Gastroesophageal sphincter (tissue), 3 donors: Measurements from ENCODE around the gene ASIC3.

Source experiments
- POLR2A ChIP-seq, 2 donors: fragments of 450-650 bp; IDR thresholded peaks; one replicate each; pipeline ENCODE4 v1.6.1; 2017; ENCODE audit warnings: antibody characterized with exemption in 2 of 2, mild to moderate bottlenecking in 2 of 2, moderate library complexity in 1 of 2
- POLR2AphosphoS5 ChIP-seq: sonication (generic); formaldehyde crosslinking; IDR thresholded peaks from one replicate; pipeline ENCODE4 v1.6.1; 2017; ENCODE audit warnings: antibody characterized with exemption
- TF ChIP-seq, protein P1 (sequence below), 4 experiments: fragments of 200-600 bp in 2 of 4; fragments of 450-650 bp in 2 of 4; sonication (generic) in 1 of 4; IDR thresholded peaks; one replicate each; pipeline ENCODE4 v1.5.1; 2017 to 2019; ENCODE audit warnings: antibody characterized with exemption in 4 of 4, mild to moderate bottlenecking in 2 of 4, moderate library complexity in 2 of 4

- TF ChIP-seq, protein P1, sequence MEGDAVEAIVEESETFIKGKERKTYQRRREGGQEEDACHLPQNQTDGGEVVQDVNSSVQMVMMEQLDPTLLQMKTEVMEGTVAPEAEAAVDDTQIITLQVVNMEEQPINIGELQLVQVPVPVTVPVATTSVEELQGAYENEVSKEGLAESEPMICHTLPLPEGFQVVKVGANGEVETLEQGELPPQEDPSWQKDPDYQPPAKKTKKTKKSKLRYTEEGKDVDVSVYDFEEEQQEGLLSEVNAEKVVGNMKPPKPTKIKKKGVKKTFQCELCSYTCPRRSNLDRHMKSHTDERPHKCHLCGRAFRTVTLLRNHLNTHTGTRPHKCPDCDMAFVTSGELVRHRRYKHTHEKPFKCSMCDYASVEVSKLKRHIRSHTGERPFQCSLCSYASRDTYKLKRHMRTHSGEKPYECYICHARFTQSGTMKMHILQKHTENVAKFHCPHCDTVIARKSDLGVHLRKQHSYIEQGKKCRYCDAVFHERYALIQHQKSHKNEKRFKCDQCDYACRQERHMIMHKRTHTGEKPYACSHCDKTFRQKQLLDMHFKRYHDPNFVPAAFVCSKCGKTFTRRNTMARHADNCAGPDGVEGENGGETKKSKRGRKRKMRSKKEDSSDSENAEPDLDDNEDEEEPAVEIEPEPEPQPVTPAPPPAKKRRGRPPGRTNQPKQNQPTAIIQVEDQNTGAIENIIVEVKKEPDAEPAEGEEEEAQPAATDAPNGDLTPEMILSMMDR (IDR thresholded peaks at IDR 0.05), result no peak
- no peak for TF ChIP-seq POLR2A (IDR thresholded peaks at IDR 0.05)
- TF ChIP-seq POLR2AphosphoS5, result no peak
These were observed 39.9 kb downstream of the ASIC3 start for GRCh38 chr7:151088019-151088855.
